Breast epithelium (tissue), 3 donors: ENCODE measurements around the gene MMP11.

Experiments
- CTCF ChIP-seq, 3 donors: fragments of 450-650 bp; IDR thresholded peaks; one replicate each; pipeline ENCODE4 v1.5.1; 2016 to 2017; ENCODE audit warnings: antibody characterized with exemption in 3 of 3, mild to moderate bottlenecking in 3 of 3, moderate library complexity in 3 of 3
- POLR2A ChIP-seq: fragments of 450-650 bp; IDR thresholded peaks from one replicate; pipeline ENCODE4 v1.6.1; 2016; ENCODE audit warnings: antibody characterized with exemption, mild to moderate bottlenecking, moderate library complexity
- POLR2AphosphoS5 ChIP-seq, 3 donors: sonication (generic); formaldehyde crosslinking; IDR thresholded peaks; one replicate each; pipeline ENCODE4 v1.6.1; 2017; ENCODE audit warnings: antibody characterized with exemption in 3 of 3

- TF ChIP-seq CTCF (IDR thresholded peaks at IDR 0.05) (no peak), POLR2A (no peak), POLR2AphosphoS5 (IDR thresholded peaks at IDR 0.05) (no peak)
Observed at GRCh38 chr22:23829845-23830372, 57.3 kb downstream of the MMP11 start.
